GM12878 (cell line): Measurements from ENCODE around the gene MNAT1. TPM values are rescaled to one million over a fixed set of nuclear protein-coding genes. Genes with fewer than 3 reads are reported as not detected.

ENCODE experiments used
- ATAC-seq: fragments of 200-7000 bp; cut with Tn5 transposase; 3 replicates; pipeline ENCODE4 v1.9.1; 2020; ENCODE audit warnings: mild to moderate bottlenecking, moderate library complexity
- BruUV-seq: library from RNA; stranded (reverse); fragments of 400-500 nt; replicated peaks from 2 replicates; lab custom pipeline; 2021; lab: Mats Ljungman, UMichigan
- CTCF ChIA-PET: fragments of 300-600 bp; sonication (Branson Sonifier 250); formaldehyde crosslinking; extraction: SDS; loops from one replicate; lab custom pipeline; 2021; ENCODE audit warnings: inconsistent platforms; lab: Yijun Ruan, JAX
- POLR2A ChIA-PET: fragments of 350-600 bp; formaldehyde crosslinking; extraction: SDS; loops from one replicate; lab custom pipeline; 2021; ENCODE audit warnings: inconsistent platforms; lab: Charles Lee
- RAD21 ChIA-PET: fragments of 300-600 bp; sonication (Branson Sonifier 250); formaldehyde crosslinking; loops from one replicate; lab custom pipeline; 2023; ENCODE audit warnings: antibody characterized with exemption; ENCODE audit not compliant: unreplicated experiment; lab: Charles Lee
- SMC1A ChIA-PET: fragments of 300-600 bp; sonication (Branson Sonifier 250); formaldehyde crosslinking; loops from one replicate; lab custom pipeline; 2023; ENCODE audit not compliant: unreplicated experiment, uncharacterized antibody; lab: Charles Lee
- DNase-seq: peaks from one replicate; pipeline ENCODE4 v3.0.0-alpha.2; 2011; ENCODE audit warnings: low read depth, low spot score
- FAIRE-seq: peaks from 3 replicates; lab custom pipeline; 2011; peaks lifted over from hg19 to GRCh38; lab: Jason Lieb, UNC
- H2AFZ ChIP-seq: 2 replicates; pipeline ENCODE4 v1.6.0; 2011; ENCODE audit warnings: low read depth, low read length, control low read depth; ENCODE audit not compliant: control insufficient read depth
- H3K27ac ChIP-seq: 2 replicates; pipeline ENCODE4 v1.5.1; 2011; ENCODE audit warnings: control low read depth; ENCODE audit not compliant: control insufficient read depth, insufficient read depth
- H3K27me3 ChIP-seq, 2 experiments: replicated peaks in 1 of 2; 2 replicates each; pipeline versions ENCODE4 v1.6.0 to v1.6.1; 2011; ENCODE audit warnings: low read length in 1 of 2; ENCODE audit not compliant: control insufficient read depth in 2 of 2, insufficient read depth in 2 of 2
- H3K36me3 ChIP-seq, 2 experiments: 2 replicates each; pipeline ENCODE4 v1.5.1; 2011; ENCODE audit warnings: low read length in 1 of 2; ENCODE audit not compliant: control insufficient read depth in 2 of 2, insufficient read depth in 2 of 2
- H3K4me1 ChIP-seq: 2 replicates; pipeline ENCODE4 v1.6.1; 2011; ENCODE audit warnings: mild to moderate bottlenecking, low read length, moderate library complexity, mixed read lengths; ENCODE audit not compliant: control insufficient read depth, insufficient read depth
- H3K4me2 ChIP-seq: 2 replicates; pipeline ENCODE4 v1.6.0; 2011; ENCODE audit warnings: control low read depth; ENCODE audit not compliant: control insufficient read depth, insufficient read depth
- H3K4me3 ChIP-seq: fragments of 200-600 bp; sonication (generic); 2 replicates; pipeline ENCODE4 v1.5.1; 2016
- H3K79me2 ChIP-seq: 2 replicates; pipeline ENCODE4 v1.6.0; 2011; ENCODE audit warnings: low read length; ENCODE audit not compliant: control insufficient read depth, insufficient read depth
- H3K9ac ChIP-seq: 2 replicates; pipeline ENCODE4 v1.8.0; 2011; ENCODE audit warnings: low read length, control low read depth, mixed read lengths; ENCODE audit not compliant: control insufficient read depth, insufficient read depth
- H3K9me3 ChIP-seq: replicated peaks from 3 replicates; pipeline ENCODE4 v1.5.1; 2011; ENCODE audit warnings: mild to moderate bottlenecking, low read length; ENCODE audit not compliant: control insufficient read depth, insufficient read depth
- H4K20me1 ChIP-seq: 2 replicates; pipeline ENCODE4 v1.6.0; 2011; ENCODE audit not compliant: control insufficient read depth, insufficient read depth
- BRCA1 ChIP-seq: IDR thresholded peaks from 2 replicates; pipeline ENCODE4 v1.6.1; 2011; ENCODE audit warnings: low read depth, low read length, improper control_type of control experiment
- CREM ChIP-seq: IDR thresholded peaks from 2 replicates; pipeline ENCODE4 v1.6.1; 2014; ENCODE audit warnings: antibody characterized with exemption, low read depth
- EGR1 ChIP-seq, 2 experiments: IDR thresholded peaks; 1 replicate in 1 of 2; 2 replicates in 1 of 2; pipeline ENCODE4 v1.6.1; 2011 to 2012; ENCODE audit warnings: low read depth in 2 of 2, low read length in 2 of 2, borderline replicate concordance in 1 of 2, mild to moderate bottlenecking in 1 of 2, moderate library complexity in 1 of 2
- ESRRA ChIP-seq: IDR thresholded peaks from 2 replicates; pipeline ENCODE4 v1.6.1; 2012; ENCODE audit warnings: mild to moderate bottlenecking, low read length, improper control_type of control experiment
- IRF4 ChIP-seq: IDR thresholded peaks from 2 replicates; pipeline ENCODE4 v1.6.1; 2011; ENCODE audit warnings: low read depth, low read length
- MEF2B ChIP-seq: fragments of 450-650 bp; IDR thresholded peaks from 2 replicates; pipeline ENCODE4 v1.6.1; 2018; ENCODE audit warnings: mild to moderate bottlenecking, moderate library complexity; ENCODE audit not compliant: partially characterized antibody, poor library complexity, severe bottlenecking
- MXI1 ChIP-seq: fragments of 150-350 bp; IDR thresholded peaks from 2 replicates; pipeline ENCODE4 v1.6.1; 2011; ENCODE audit warnings: low read depth, mild to moderate bottlenecking, inconsistent platforms, low read length, improper control_type of control experiment
- NFYB ChIP-seq: IDR thresholded peaks from 2 replicates; pipeline ENCODE4 v1.6.1; 2011; ENCODE audit warnings: low read depth, mild to moderate bottlenecking, low read length, improper control_type of control experiment, moderate library complexity; ENCODE audit not compliant: insufficient read depth
- RELB ChIP-seq: fragments of 450-650 bp; IDR thresholded peaks from 2 replicates; pipeline ENCODE4 v1.6.1; 2017; ENCODE audit warnings: low read depth, mild to moderate bottlenecking, moderate library complexity
- RFX5 ChIP-seq: IDR thresholded peaks from 2 replicates; pipeline ENCODE4 v1.6.1; 2011; ENCODE audit warnings: low read depth, low read length, improper control_type of control experiment
- SIX5 ChIP-seq: IDR thresholded peaks from 2 replicates; pipeline ENCODE4 v1.6.1; 2011; ENCODE audit warnings: mild to moderate bottlenecking, low read depth, low read length, moderate library complexity; ENCODE audit not compliant: severe bottlenecking
- SMARCA5 ChIP-seq: fragments of 450-650 bp; IDR thresholded peaks from 2 replicates; pipeline ENCODE4 v1.6.1; 2017; ENCODE audit warnings: mild to moderate bottlenecking
- SREBF1 ChIP-seq: IDR thresholded peaks from 2 replicates; pipeline ENCODE4 v1.6.1; 2012; ENCODE audit warnings: mild to moderate bottlenecking, low read length
- STAT3 ChIP-seq: IDR thresholded peaks from 2 replicates; pipeline ENCODE4 v1.6.1; 2011; ENCODE audit warnings: low read depth, low read length, improper control_type of control experiment
- TCF12 ChIP-seq: IDR thresholded peaks from 2 replicates; pipeline ENCODE4 v1.6.1; 2011; ENCODE audit warnings: low read depth, mild to moderate bottlenecking, low read length
- YY1 ChIP-seq: IDR thresholded peaks from 2 replicates; pipeline ENCODE4 v1.6.1; 2011; ENCODE audit warnings: low read depth, mild to moderate bottlenecking, low read length
- ZNF24 ChIP-seq: fragments of 450-650 bp; IDR thresholded peaks from 2 replicates; pipeline ENCODE4 v1.6.1; 2017; ENCODE audit warnings: antibody characterized with exemption, mild to moderate bottlenecking
- ZNF274 ChIP-seq: IDR thresholded peaks from one replicate; pipeline ENCODE4 v1.8.0; 2011; ENCODE audit not compliant: insufficient read length, insufficient read depth
- in situ Hi-C: fragments of 300-500 bp; cut with MboI; formaldehyde crosslinking; loops from 9 replicates; pipeline ENCODE4 v1.14.3; 2018; ENCODE audit warnings: mixed read lengths
- intact Hi-C: fragments of 100-400 bp; cut with micrococcal nuclease; formaldehyde crosslinking; loops from one replicate; pipeline ENCODE4 v1.14.2; 2022; ENCODE audit not compliant: unreplicated experiment
- polyA plus RNA-seq, 11 experiments: library from polyadenylated mRNA; depleted of rRNA in 4 of 11; unstranded in 6 of 11; stranded (reverse) in 5 of 11; fragments of >200 nt; fragmentation: Nextera tagmentation in 4 of 11; fragmentation: Illumina TruSeq in 1 of 11; extraction: Ambion mirVana in 4 of 11; extraction: Trizol in 1 of 11; gene quantifications; 1 replicate in 1 of 11; 2 replicates in 10 of 11; pipeline versions ENCODE4 v1.2.1 to v1.2.3, GENCODE V29; 2011 to 2016; ENCODE audit warnings: inconsistent platforms in 2 of 11, missing spikeins in 2 of 11, low read depth in 1 of 11
- total RNA-seq, 4 experiments: library from RNA; depleted of rRNA in 3 of 4; stranded (reverse); fragments of >200 nt in 3 of 4; fragmentation: Illumina TruSeq in 1 of 4; extraction: Trizol in 1 of 4; gene quantifications; 2 replicates each; pipeline versions ENCODE4 v1.2.1 to v1.2.3, GENCODE V29; 2013 to 2021

The MNAT1 gene
- total and polyA plus RNA-seq, 10 of the 15 experiments (the other 5 are each of a cell fraction or from before 2014, with no cell fraction given) = 26.5 to 67.4 (median 40.8) TPM

DNA sequence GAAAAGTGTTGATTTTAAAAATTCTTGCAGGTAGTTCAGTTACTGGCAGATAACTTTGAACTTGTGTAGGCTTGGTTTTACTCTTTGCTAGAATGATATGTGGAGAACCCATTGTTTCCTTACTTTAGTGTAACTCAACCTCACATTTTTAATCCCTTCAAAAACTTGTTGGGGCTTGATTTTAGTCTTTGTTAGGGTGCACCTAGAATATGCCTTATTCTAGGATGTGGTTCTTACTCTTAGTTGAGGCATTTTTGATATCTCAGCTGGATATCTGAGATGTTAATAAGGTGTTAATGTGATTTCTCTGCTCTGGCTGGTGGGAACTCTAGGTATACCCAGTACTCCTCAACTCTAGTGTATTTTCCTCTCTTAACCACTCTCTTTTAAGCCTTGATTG is 10.0 kb downstream of the MNAT1 start:
- ATAC-seq = no peak
- Histone ChIP-seq H3K4me1 (no peaks in the 10 kb centered on the region), H3K4me3 (no peak overlapping the region), H3K36me3 (no peaks in the 10 kb centered on the region), H3K27me3 (no peaks in the 10 kb centered on the region)
- intact Hi-C loops = no loop called here
- DNase-seq = no peak
- no TSS peak for BruUV-seq
- FAIRE-seq = no peak
- TF ChIP-seq ZNF24 (no peak), RELB (no peak), BRCA1 (no peak), TCF12 (no peak), SREBF1 (no peak), ZNF274 (no peak), ESRRA (no peak), YY1 (no peak), STAT3 (no peak), SMARCA5 (no peak), MXI1 (no peak), CREM (no peak), EGR1 (IDR thresholded peaks at IDR 0.05; ENCODE audit: borderline replicate concordance in 1 of 2, low read depth in 2 of 2, low read length in 2 of 2) (no peak), IRF4 (no peak), RFX5 (no peak), SIX5 (no peak), MEF2B (no peak), NFYB (no peak)
- TF ChIP-seq, all 136 proteins: peak for 0
- in situ Hi-C loops = no loop called here
- Histone ChIP-seq H3K9ac (no peak overlapping the region), H3K79me2 (no peaks in the 10 kb centered on the region; the same call in none of the 2 replicates), H3K4me2 (no peak overlapping the region), H3K9me3 (no peaks in the 10 kb centered on the region; the same call in 1 of the 3 replicates), H4K20me1 (no peaks in the 10 kb centered on the region), H3K27ac (no peak overlapping the region), H2AFZ (no peak overlapping the region)
- POLR2A ChIA-PET = no interaction called here
- RAD21 ChIA-PET = no interaction called here
- SMC1A ChIA-PET = no interaction called here
- CTCF ChIA-PET = no interaction called here
